Activated T-helper 2 cell treated with anti-CD3 and anti-CD28 coated beads, Interferon-gamma antibody, Interleukin-2, Interleukin-4, amounts not matched to agents 10 μg/mL and 5 μg/mL and 100 μg/mL, durations not matched to agents 14 hours and 24 hours and 36 hours (primary cell): ENCODE measurements around the gene FKTN. TPM values are rescaled to one million over a fixed set of nuclear protein-coding genes. Genes with fewer than 3 reads are reported as not detected.
"Not testable (repeated sequence)": the region's sequence is repeated elsewhere in the genome, so short reads cannot be mapped to it uniquely, and the experiment has no call there.

Experiments
- DNase-seq: peaks from one replicate; pipeline ENCODE4 v3.0.0; 2021; ENCODE audit warnings: low spot score
- H3K27ac Mint-ChIP-seq: one replicate; pipeline ENCODE4 v1.8.0; 2021; ENCODE audit warnings: mixed read lengths
- H3K27me3 Mint-ChIP-seq: one replicate; pipeline ENCODE4 v1.8.0; 2021; ENCODE audit warnings: low read depth, mixed read lengths
- H3K36me3 Mint-ChIP-seq: one replicate; pipeline ENCODE4 v1.8.0; 2021; ENCODE audit warnings: low read depth, mixed read lengths
- H3K4me1 Mint-ChIP-seq: one replicate; pipeline ENCODE4 v1.8.0; 2021; ENCODE audit warnings: low read depth, mixed read lengths
- H3K4me3 Mint-ChIP-seq: one replicate; pipeline ENCODE4 v1.8.0; 2021; ENCODE audit warnings: low read depth, mild to moderate bottlenecking, moderate library complexity, mixed read lengths
- H3K9me3 Mint-ChIP-seq: one replicate; pipeline ENCODE4 v1.8.0; 2021; ENCODE audit warnings: mixed read lengths
- intact Hi-C: fragments of 100-400 bp; cut with micrococcal nuclease; formaldehyde crosslinking; loops from one replicate; pipeline ENCODE4 v1.15.1; 2023
- total RNA-seq: library from RNA; stranded (reverse); gene quantifications from 2 replicates; pipeline ENCODE4 v1.2.3, GENCODE V29; 2022

Gene FKTN
- total RNA-seq, 1 donor from 2014 or later, result 10.3 TPM

DNA sequence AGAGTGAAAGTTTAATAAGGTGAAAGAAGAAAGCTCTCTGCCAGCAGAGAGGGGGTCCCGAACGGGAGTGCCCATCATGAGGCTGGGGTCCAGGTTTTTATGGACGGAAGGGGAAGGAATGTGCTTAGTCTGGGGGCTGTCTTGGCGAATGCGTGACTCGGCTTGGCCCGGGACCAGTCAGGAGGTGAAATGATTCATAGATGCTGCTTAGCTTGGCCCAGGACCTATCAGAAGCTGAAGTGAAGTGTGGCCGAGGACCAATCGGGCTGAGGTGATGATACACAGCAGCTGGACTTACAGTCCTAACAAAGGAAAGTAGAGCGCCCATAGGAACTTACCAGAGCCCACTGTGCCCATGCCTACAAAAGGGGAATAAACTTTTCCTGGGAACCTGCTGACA is 3.9 kb upstream of the FKTN start:
- Mint-ChIP-seq H3K27ac (no peak overlapping the region), H3K27me3 (no peaks in the 10 kb centered on the region), H3K36me3 (peaks cover 7% of the 10 kb centered on the region), H3K4me1 (peaks cover 12% of the 10 kb centered on the region), H3K9me3 (no peaks in the 10 kb centered on the region), H3K4me3 (no peak overlapping the region)
- intact Hi-C loops, result loop anchor here (10.0 kb wide), 1 partner anchor 309 kb away; the partner anchor contains the start of gene SLC44A1
- DNase-seq, result no peak

DNA sequence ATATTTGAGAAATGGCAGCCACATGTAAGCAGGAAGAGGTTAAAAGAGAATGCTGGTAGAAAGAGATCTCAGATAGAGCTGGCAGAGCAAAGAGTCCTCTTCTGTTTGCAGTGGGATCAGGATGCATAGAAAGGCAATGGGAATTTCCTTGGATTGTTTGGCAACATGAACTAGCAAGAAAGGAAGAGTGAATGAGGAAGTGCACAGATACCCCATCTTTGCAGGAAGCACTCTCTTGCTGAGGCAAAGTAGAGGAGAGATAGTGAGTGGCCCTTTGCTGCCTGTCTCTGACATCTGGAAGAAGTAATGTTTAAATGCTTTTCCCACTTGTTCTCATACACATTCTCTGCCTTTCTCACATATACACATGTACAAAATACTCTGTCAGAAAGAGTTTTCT is 14.5 kb downstream of the FKTN start:
- Mint-ChIP-seq H3K4me3 (no peak overlapping the region), H3K27me3 (no peaks in the 10 kb centered on the region), H3K27ac (no peak overlapping the region), H3K36me3 (peaks cover 27% of the 10 kb centered on the region), H3K4me1 (no peaks in the 10 kb centered on the region), H3K9me3 (peaks cover 26% of the 10 kb centered on the region)
- DNase-seq, result no peak
- intact Hi-C loops, result no loop called here

DNA sequence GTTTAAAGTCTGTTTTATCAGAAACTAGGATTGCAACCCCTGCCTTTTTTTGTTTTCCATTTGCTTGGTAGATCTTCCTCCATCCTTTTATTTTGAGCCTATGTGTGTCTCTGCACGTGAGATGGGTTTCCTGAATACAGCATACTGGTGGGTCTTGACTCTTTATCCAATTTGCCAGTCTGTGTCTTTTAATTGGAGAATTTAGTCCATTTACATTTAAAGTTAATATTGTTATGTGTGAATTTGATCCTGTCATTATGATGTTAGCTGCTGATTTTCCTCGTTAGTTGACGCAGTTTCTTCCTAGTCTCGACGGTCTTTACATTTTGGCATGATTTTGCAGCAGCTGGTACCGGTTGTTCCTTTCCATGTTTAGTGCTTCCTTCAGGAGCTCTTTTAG is 22.0 kb downstream of the FKTN start:
- intact Hi-C loops, DNase-seq, H3K4me3 Mint-ChIP-seq, H3K27ac Mint-ChIP-seq, H3K4me1 Mint-ChIP-seq, H3K27me3 Mint-ChIP-seq: not testable (repeated sequence)
- peaks cover 15% of the 10 kb centered on the region for H3K9me3 Mint-ChIP-seq
- peaks cover 26% of the 10 kb centered on the region for H3K36me3 Mint-ChIP-seq

DNA sequence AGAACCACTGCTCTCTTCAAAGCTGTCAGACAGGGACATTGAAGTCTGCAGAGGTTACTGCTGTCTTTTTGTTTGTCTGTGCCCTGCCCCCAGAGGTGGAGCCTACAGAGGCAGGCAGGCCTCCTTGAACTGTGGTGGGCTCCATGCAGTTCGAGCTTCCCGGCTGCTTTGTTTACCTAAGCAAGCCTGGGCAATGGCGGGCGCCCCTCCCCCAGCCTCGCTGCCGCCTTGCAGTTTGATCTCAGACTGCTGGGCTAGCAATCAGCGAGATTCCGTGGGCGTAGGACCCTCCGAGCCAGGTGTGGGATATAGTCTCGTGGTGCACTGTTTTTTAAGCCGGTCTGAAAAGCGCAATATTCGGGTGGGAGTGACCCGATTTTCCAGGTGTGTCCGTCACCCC is 23.6 kb downstream of the FKTN start:
- peaks cover 14% of the 10 kb centered on the region for H3K36me3 Mint-ChIP-seq
- H3K9me3 Mint-ChIP-seq, result peaks cover 10% of the 10 kb centered on the region
- intact Hi-C loops, H3K4me1 Mint-ChIP-seq, H3K27ac Mint-ChIP-seq, H3K4me3 Mint-ChIP-seq, DNase-seq, H3K27me3 Mint-ChIP-seq: not testable (repeated sequence)

DNA sequence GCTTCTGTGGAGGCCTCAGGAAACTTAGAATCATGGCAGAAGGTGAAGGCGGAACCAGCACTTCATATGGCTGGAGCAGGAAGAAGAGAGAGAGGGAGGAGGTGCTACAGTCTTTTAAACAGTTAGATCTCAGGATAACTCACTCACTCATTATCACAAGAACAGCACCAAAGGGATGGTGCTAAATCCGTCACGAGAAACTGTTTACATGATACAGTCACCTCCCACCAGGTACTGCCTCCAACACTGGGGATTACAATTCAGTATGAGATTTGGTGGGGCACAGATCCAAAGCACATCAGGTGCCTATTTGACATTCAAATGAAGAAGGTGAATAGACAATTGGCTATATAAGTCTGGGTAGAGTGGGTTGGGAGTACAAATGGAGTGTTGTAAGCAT is 35.2 kb downstream of the FKTN start:
- Mint-ChIP-seq H3K36me3 (peaks cover 21% of the 10 kb centered on the region), H3K4me3 (no peak overlapping the region), H3K27me3 (no peaks in the 10 kb centered on the region), H3K4me1 (no peaks in the 10 kb centered on the region), H3K9me3 (peaks cover 21% of the 10 kb centered on the region), H3K27ac (no peak overlapping the region)
- DNase-seq, result no peak
- intact Hi-C loops, result no loop called here

DNA sequence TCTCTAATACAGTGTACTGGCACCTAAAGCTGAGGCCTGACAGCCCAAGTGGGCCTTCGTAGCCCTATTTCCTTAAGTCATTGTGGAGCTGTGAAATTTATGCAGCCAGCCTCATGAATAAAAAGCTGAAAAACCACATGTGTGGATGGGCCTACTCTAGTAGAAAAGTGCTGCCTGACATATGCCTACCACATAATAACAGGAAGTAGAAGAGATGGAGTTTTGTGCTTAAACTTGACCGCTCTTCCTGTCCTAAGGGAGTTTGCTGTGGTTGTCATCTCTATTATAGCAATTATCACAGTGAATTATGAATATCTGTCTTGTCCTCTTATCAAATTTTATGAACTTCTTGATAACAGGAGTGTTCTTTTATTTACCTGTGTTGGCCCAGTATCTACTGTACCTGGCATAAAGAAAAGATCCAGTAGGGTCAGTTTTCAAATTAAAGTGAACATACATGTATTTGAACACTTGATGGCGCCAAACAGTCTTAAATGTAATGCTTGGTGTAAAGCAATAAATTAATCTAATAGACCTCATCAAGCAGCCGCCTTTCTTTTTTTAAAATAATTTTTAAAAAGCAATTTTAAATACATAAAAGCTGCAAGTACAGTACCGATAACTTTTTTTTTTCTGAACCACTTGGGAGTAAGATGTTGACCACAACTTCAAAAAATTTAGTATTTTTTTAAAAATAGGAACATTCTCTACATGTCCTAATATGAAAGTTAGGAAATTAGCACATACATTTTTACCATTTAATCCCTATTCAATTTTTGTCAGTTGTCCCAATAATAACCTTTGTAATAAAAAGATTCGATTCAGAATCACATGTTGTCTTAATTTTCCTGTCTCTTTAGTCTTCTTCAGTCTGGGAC is 51.0 kb downstream of the FKTN start:
- no peak for DNase-seq
- H3K9me3 Mint-ChIP-seq, result no peaks in the 10 kb centered on the region
- no peaks in the 10 kb centered on the region for H3K4me1 Mint-ChIP-seq
- no peak overlapping the region for H3K27ac Mint-ChIP-seq
- H3K27me3 Mint-ChIP-seq, result no peaks in the 10 kb centered on the region
- H3K4me3 Mint-ChIP-seq, result no peak overlapping the region
- peaks cover 6% of the 10 kb centered on the region for H3K36me3 Mint-ChIP-seq
- intact Hi-C loops, result loop anchor here (1.0 kb wide), 1 partner anchor 109 kb away; no protein-coding TSS in a partner anchor

DNA sequence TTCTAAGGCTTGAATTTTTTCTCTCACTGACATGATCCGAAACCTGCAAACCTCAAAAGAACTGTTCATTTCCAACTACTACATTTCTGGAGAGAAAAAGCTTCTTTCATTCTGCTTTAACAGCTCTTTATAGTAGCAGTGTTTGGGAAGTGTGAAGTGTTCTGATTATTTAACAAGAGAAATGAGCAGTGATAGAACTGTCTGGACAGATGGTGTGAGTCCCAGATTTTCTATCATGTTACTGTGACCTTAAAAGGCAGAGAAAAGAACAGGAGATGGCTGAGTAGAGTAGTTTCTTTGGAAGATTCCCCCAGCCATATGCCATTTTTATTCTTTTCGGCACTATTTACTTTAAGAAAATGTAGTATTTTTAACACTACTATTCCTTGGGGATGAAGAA is 63.1 kb downstream of the FKTN start:
- peaks cover 3% of the 10 kb centered on the region for H3K36me3 Mint-ChIP-seq
- no peak overlapping the region for H3K27ac Mint-ChIP-seq
- no peak overlapping the region for H3K4me3 Mint-ChIP-seq
- no peaks in the 10 kb centered on the region for H3K4me1 Mint-ChIP-seq
- intact Hi-C loops, result no loop called here
- no peak for DNase-seq
- H3K27me3 Mint-ChIP-seq, result no peaks in the 10 kb centered on the region
- H3K9me3 Mint-ChIP-seq, result no peaks in the 10 kb centered on the region

DNA sequence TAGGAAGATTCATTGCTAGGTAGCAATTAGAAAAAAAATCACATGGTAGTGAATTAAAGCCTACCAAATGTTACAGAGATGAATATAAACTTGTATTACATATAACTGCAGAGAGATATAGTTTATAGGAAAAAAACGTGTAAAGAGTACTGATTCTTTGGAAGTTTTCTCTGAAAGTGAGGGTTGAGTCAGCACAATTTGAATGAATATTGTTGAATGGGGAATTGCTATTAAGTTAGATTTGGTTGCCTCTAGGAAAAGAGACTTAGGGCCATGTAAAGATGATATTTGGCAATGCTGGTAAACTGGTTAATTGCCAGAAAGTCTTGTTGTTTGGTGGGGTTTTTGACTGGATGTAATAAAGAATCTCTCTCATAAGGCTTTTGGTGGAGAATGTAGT is 67.2 kb downstream of the FKTN start:
- no peak overlapping the region for H3K27ac Mint-ChIP-seq
- H3K4me3 Mint-ChIP-seq, result no peak overlapping the region

DNA sequence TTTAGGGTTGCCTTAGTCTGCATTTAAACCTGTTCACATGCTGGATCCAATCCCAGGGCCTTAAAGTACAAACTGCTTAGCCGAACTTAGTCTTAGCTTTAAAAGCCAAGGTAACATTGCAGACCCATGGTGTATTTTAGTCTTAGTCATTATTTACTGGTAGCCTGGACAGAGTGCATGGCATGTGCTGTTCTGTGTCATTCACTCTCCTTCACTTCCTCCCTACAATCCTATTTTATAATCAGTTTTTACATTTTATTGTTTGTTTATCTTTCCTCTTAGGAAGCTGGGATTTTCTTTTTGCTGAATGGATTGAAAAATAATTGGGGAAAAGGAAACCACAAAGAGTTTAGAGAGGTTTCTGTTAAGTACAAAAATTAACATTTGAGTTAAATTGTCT is 74.9 kb downstream of the FKTN start:
- Mint-ChIP-seq H3K4me3 (no peak overlapping the region), H3K36me3 (peaks cover 7% of the 10 kb centered on the region), H3K9me3 (peaks cover 6% of the 10 kb centered on the region), H3K4me1 (no peaks in the 10 kb centered on the region), H3K27me3 (no peaks in the 10 kb centered on the region), H3K27ac (no peak overlapping the region)
- intact Hi-C loops, result no loop called here
- no peak for DNase-seq

More for the DNA sequence above, 67.2 kb downstream of the FKTN start:
- Mint-ChIP-seq H3K36me3 (peaks cover 7% of the 10 kb centered on the region), H3K4me1 (no peaks in the 10 kb centered on the region), H3K27me3 (no peaks in the 10 kb centered on the region), H3K9me3 (peaks cover 2% of the 10 kb centered on the region)
- intact Hi-C loops, result no loop called here
- no peak for DNase-seq

DNA sequence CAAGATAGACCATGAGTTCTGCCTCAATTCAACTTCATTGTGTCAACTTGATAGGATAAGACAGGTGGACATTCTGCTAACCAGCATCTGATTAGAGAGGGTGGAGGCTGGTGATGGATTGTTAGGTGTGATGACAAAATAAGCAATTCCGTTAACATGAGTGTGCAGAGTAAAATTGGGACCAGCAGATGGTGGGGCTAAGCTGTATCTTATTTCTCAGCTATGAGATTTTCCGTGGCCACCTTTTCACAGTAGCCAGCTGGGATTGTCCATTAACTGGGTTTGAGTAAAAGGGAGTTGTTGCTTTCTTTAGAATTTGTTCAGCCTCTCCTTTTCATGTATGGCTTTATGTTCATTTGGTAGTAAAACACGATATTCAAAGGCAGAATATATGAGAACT is 75.5 kb downstream of the FKTN start:
- Mint-ChIP-seq H3K9me3 (peaks cover 6% of the 10 kb centered on the region), H3K27me3 (no peaks in the 10 kb centered on the region), H3K4me1 (no peaks in the 10 kb centered on the region), H3K36me3 (peaks cover 7% of the 10 kb centered on the region), H3K4me3 (no peak overlapping the region), H3K27ac (no peak overlapping the region)
- no peak for DNase-seq
- intact Hi-C loops, result no loop called here

DNA sequence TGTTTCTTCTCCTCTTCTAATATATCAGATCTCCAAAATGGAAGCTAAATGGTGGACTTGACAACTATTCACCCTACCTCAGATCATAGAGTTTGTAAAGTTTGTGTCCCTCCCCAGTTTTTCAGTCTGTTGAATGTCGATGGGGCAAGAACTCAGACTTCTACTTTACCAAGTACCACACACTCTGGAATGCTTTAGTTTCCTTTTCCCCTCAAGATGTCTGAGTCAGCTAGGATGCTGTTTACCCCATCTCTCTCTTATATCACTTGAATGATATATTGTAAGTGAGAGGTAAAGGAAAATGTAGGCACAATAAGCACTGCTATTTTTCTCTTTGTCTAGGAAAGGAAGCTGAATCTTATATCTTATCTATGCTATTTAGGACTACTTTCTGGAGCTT is 78.4 kb downstream of the FKTN start:
- DNase-seq, result no peak
- Mint-ChIP-seq H3K4me1 (no peaks in the 10 kb centered on the region), H3K27ac (no peak overlapping the region), H3K4me3 (no peak overlapping the region), H3K9me3 (no peaks in the 10 kb centered on the region), H3K27me3 (no peaks in the 10 kb centered on the region), H3K36me3 (peaks cover 6% of the 10 kb centered on the region)
- intact Hi-C loops, result no loop called here

DNA sequence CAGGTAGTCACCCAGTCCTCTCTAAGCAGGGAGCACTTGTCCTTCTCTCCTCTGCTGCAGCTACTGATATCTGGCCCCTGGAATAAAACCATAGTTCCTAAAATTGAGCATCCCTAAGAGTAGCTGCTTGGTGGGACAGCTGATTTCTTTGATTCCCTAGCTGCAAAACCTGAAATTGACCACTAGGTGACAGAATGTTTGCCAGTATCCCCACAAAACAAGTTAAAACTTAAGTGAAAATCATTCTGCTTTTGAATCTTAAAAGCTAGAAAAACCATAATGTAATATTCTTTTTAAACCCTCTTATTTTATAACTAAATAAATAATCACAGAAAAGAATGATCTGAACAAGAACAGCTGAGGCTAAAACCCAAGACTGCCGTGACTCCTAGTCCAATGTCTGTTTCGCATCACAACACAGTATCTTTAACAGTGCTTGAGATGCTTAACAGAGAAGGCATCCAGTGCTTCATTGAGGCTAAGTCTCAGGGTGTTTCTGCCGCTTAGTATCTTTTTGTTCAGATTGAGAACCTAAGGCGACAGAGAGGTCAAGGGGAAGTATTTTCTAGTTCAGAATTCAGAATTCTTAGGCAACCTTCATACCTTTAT is 80.0 kb downstream of the FKTN start:
- Mint-ChIP-seq H3K4me3 (no peak overlapping the region), H3K36me3 (peaks cover 7% of the 10 kb centered on the region), H3K27me3 (no peaks in the 10 kb centered on the region), H3K27ac (no peak overlapping the region), H3K9me3 (peaks cover 2% of the 10 kb centered on the region), H3K4me1 (no peaks in the 10 kb centered on the region)
- no peak for DNase-seq
- intact Hi-C loops, result no loop called here

DNA sequence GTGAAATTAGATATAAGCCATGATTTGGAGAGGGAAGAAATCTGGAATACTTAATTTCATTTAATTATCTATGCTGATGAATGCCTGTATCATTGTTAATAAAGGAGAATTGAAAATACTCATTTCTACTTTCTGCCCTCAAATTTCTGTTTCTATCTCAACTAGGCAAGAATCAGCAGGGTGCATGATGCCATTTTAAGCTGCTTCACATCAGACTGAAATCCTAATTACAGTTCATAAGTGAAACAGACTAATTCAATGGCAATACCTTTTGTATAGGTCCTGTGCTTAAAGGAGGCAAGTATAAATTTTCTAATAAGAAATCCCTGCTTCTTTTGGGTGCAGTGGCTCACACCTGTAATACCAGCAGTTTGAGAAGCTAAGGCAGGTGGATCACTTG is 82.0 kb downstream of the FKTN start:
- H3K4me3 Mint-ChIP-seq, result no peak overlapping the region
- H3K36me3 Mint-ChIP-seq, result peaks cover 7% of the 10 kb centered on the region
- intact Hi-C loops, result no loop called here
- H3K27me3 Mint-ChIP-seq, result no peaks in the 10 kb centered on the region
- H3K27ac Mint-ChIP-seq, result no peak overlapping the region
- DNase-seq, result no peak
- no peaks in the 10 kb centered on the region for H3K4me1 Mint-ChIP-seq
- peaks cover 2% of the 10 kb centered on the region for H3K9me3 Mint-ChIP-seq
